Mesenchymal stem cell (in vitro differentiated cells and primary cell): ENCODE data around the gene EFHC1.

Experiments
- DNase-seq: peaks from one replicate; pipeline ENCODE4 v3.0.0-alpha.2; 2013
- H2AFZ ChIP-seq: one replicate; pipeline ENCODE4 v1.6.1; 2013; ENCODE audit warnings: low read depth, mild to moderate bottlenecking, control low read depth, inconsistent platforms, low read length, moderate library complexity
- H2AK5ac ChIP-seq: 2 replicates; pipeline ENCODE4 v1.6.1; 2013; ENCODE audit warnings: low read length, moderate library complexity, mild to moderate bottlenecking, inconsistent platforms; ENCODE audit not compliant: severe bottlenecking
- H2BK120ac ChIP-seq: one replicate; pipeline ENCODE4 v1.6.1; 2013; ENCODE audit warnings: low read depth, mild to moderate bottlenecking, inconsistent platforms, low read length, moderate library complexity
- H2BK12ac ChIP-seq, 2 experiments: one replicate each; pipeline ENCODE4 v1.6.1; 2013; ENCODE audit warnings: inconsistent platforms in 2 of 2, low read length in 2 of 2, mild to moderate bottlenecking in 2 of 2, moderate library complexity in 2 of 2, control low read depth in 1 of 2
- H2BK15ac ChIP-seq: one replicate; pipeline ENCODE4 v1.6.1; 2013; ENCODE audit warnings: mild to moderate bottlenecking, low read depth, inconsistent platforms; ENCODE audit not compliant: poor library complexity, severe bottlenecking
- H2BK5ac ChIP-seq: 2 replicates; pipeline ENCODE4 v1.6.1; 2013; ENCODE audit warnings: low read depth, mild to moderate bottlenecking, low read length, control low read depth, inconsistent platforms; ENCODE audit not compliant: poor library complexity, severe bottlenecking
- H3K14ac ChIP-seq, 2 experiments: one replicate each; pipeline ENCODE4 v1.6.1; 2013; ENCODE audit warnings: inconsistent platforms in 2 of 2, low read length in 2 of 2, control low read depth in 1 of 2, mild to moderate bottlenecking in 1 of 2, moderate library complexity in 1 of 2
- H3K18ac ChIP-seq, 2 experiments: one replicate each; pipeline ENCODE4 v1.6.1; 2013; ENCODE audit warnings: inconsistent platforms in 2 of 2, low read length in 2 of 2, control low read depth in 1 of 2, low read depth in 1 of 2, mild to moderate bottlenecking in 1 of 2
- H3K23ac ChIP-seq, 2 experiments: one replicate each; pipeline ENCODE4 v1.6.1; 2013; ENCODE audit warnings: inconsistent platforms in 2 of 2, low read length in 2 of 2, mild to moderate bottlenecking in 2 of 2, moderate library complexity in 2 of 2, control low read depth in 1 of 2
- H3K27ac ChIP-seq: 2 replicates; pipeline ENCODE4 v1.5.1; 2013; ENCODE audit warnings: mild to moderate bottlenecking, moderate library complexity, low read length, control low read depth, inconsistent platforms; ENCODE audit not compliant: poor library complexity, severe bottlenecking
- H3K27me3 ChIP-seq, 2 experiments: 2 replicates each; pipeline versions ENCODE4 v1.6.1 to v1.7.0; 2013; ENCODE audit warnings: low read length in 2 of 2, mild to moderate bottlenecking in 2 of 2, moderate library complexity in 2 of 2, control low read depth in 1 of 2, inconsistent platforms in 1 of 2; ENCODE audit not compliant: control insufficient read depth in 1 of 2, insufficient read depth in 1 of 2
- H3K36me3 ChIP-seq, 2 experiments: 2 replicates each; pipeline versions ENCODE4 v1.6.1 to v1.7.0; 2013; ENCODE audit warnings: low read length in 2 of 2, control low read depth in 1 of 2, inconsistent platforms in 1 of 2, low read depth in 1 of 2, mild to moderate bottlenecking in 1 of 2; ENCODE audit not compliant: insufficient read depth in 2 of 2, control insufficient read depth in 1 of 2
- H3K4ac ChIP-seq, 2 experiments: one replicate each; pipeline ENCODE4 v1.6.1; 2013; ENCODE audit warnings: inconsistent platforms in 2 of 2, low read length in 2 of 2, mild to moderate bottlenecking in 2 of 2, moderate library complexity in 2 of 2, control low read depth in 1 of 2, low read depth in 1 of 2
- H3K4me1 ChIP-seq: 2 replicates; pipeline ENCODE4 v1.6.1; 2013; ENCODE audit warnings: low read depth, low read length, control low read depth; ENCODE audit not compliant: control insufficient read depth, insufficient read depth
- H3K4me2 ChIP-seq: 2 replicates; pipeline ENCODE4 v1.6.1; 2013; ENCODE audit warnings: low read length, mild to moderate bottlenecking, inconsistent platforms; ENCODE audit not compliant: poor library complexity, severe bottlenecking
- H3K4me3 ChIP-seq, 2 experiments: 2 replicates each; pipeline versions ENCODE4 v1.5.1 to v1.7.0; 2013; ENCODE audit warnings: low read length in 2 of 2, mild to moderate bottlenecking in 2 of 2, control low read depth in 1 of 2, low read depth in 1 of 2; ENCODE audit not compliant: insufficient read depth in 1 of 2
- H3K79me1 ChIP-seq: replicated peaks from 2 replicates; pipeline ENCODE4 v1.6.1; 2013; ENCODE audit warnings: mild to moderate bottlenecking, control low read depth, low read length, inconsistent platforms; ENCODE audit not compliant: poor library complexity, severe bottlenecking
- H3K9ac ChIP-seq: 2 replicates; pipeline ENCODE4 v1.7.0; 2013; ENCODE audit warnings: mild to moderate bottlenecking, low read length, moderate library complexity
- H3K9me3 ChIP-seq: 2 replicates; pipeline ENCODE4 v1.7.0; 2013; ENCODE audit warnings: mild to moderate bottlenecking, low read length; ENCODE audit not compliant: control insufficient read depth
- H4K8ac ChIP-seq: one replicate; pipeline ENCODE4 v1.6.1; 2013; ENCODE audit warnings: inconsistent platforms, mild to moderate bottlenecking, low read length, moderate library complexity
- H4K91ac ChIP-seq: one replicate; pipeline ENCODE4 v1.6.1; 2013; ENCODE audit warnings: mild to moderate bottlenecking, low read length, inconsistent platforms
- WGBS: methylation state at CpG from one replicate; pipeline ENCODE4 v1.1.7; 2013; ENCODE audit warnings: mixed read lengths; 5-methylcytosine and 5-hydroxymethylcytosine counted together

EFHC1 gene

DNA sequence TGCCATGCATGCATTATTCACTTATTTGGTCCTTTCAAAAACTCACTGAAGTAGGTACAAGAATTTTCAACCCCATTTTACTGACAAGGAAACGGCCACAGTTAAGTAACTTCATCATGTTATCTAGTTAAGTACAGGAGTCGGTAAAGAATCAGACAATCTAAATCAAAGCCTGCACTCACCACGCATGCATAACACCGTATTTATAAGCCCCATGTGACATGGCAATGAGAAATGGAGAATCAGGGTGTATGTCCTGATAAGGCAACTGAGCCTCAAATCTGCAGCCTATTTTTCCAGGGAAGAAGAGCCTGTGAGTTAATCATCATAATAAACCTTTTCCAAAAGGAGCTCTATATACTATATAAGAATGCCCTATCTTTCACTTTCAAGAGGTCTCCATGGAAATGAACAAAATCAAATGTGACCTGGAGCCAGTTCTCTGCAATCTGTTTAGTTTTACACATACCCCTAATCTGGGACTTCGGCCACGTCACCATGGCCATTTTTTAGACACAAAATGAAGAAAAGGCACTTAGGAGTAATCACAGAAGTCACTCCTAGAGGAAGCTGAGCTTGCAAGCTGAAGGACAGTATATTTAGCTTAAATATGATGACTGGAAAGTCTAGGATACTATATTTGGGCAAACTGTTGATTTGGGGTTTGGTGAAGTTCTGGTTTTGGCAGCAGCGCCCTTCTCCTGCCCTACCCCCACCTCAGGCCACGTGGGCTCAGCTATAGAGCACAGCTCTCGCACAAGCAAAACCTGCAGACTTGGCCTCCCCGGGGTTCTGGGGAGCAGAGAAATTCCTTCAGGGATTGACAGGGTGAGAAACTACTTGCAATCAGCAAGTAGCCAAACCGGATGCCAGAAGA, 137.5 kb downstream of the EFHC1 start:
- Histone ChIP-seq H2AFZ (no peak overlapping the region), H2BK15ac (no peak overlapping the region), H3K27me3 (no peaks in the 10 kb centered on the region), H3K9me3 (no peaks in the 10 kb centered on the region), H3K4ac (peak overlapping the region in 1 of 2 experiments; percentile 13), H3K27ac (peak overlapping the region; percentile 79), H2AK5ac (peak overlapping the region; percentile 58), H3K18ac (peak overlapping the region in 1 of 2 experiments; percentile 34), H3K4me3 (peak overlapping the region in 1 of 2 experiments; percentile 52), H3K79me1 (no peaks in the 10 kb centered on the region), H2BK12ac (peak overlapping the region in 1 of 2 experiments; percentile 57), H2BK120ac (no peak overlapping the region), H3K4me2 (no peak overlapping the region), H4K91ac (no peak overlapping the region), H3K4me1 (peaks cover 23% of the 10 kb centered on the region), H3K23ac (no peak overlapping the region), H4K8ac (no peak overlapping the region), H3K14ac (no peak overlapping the region), H3K36me3 (peaks cover 5 to 20% of the 10 kb centered on the region in 2 experiments), H3K9ac (peak overlapping the region; percentile 45), H2BK5ac (peak overlapping the region; percentile 3)
- WGBS: 71% methylated on average over 8 of the region's 11 CpGs
- DNase-seq: peak; percentile 78

DNA sequence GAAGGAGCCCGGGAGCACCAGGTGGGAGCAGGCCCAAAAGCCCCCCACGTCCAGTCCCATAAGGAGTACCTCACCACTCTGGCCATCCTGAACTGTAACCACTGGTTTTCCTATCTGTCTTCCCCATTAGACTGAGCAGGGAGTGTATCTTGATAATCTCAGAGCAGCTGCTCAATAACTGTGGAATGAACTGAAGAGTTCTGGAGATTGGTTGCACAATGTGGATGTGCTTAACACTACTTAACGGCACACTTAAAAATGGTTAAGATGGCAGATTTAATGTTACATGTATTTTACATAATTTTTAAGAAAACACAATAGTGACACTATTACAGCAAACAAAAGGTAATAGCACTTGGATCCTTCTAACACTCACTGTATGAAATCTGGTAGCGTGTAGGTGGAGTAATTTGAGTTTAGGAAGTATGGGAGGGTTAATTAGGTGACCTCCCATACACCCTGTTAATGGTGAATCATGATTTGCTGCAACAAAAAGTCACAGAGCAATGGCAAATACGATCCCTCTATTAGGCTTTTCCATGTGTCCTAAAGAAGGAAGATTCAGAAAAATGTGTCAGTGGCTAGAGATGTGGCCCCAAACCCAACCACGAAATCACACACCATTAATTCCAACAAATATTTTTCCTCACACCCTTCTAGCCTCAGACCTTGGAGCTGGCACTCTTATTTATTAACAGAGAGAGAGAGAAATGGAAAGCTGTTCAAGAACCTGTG, 138.3 kb downstream of the EFHC1 start:
- no peak overlapping the region for H2BK15ac ChIP-seq
- WGBS: 64% methylated on average over 4 of the region's 6 CpGs
- no peak overlapping the region for H2AFZ ChIP-seq
- H4K91ac ChIP-seq: no peak overlapping the region
- no peaks in the 10 kb centered on the region for H3K9me3 ChIP-seq
- H3K4me3 ChIP-seq: peak overlapping the region in 1 of 2 experiments; percentile 52
- peaks cover 20% of the 10 kb centered on the region for H3K4me1 ChIP-seq
- peak; percentile 76 for DNase-seq
- H2BK12ac ChIP-seq: peak overlapping the region in 1 of 2 experiments; percentile 57
- H3K18ac ChIP-seq: no peak overlapping the region
- no peaks in the 10 kb centered on the region for H3K79me1 ChIP-seq
- peak overlapping the region; percentile 79 for H3K27ac ChIP-seq
- no peak overlapping the region for H4K8ac ChIP-seq
- peak overlapping the region; percentile 3 for H2BK5ac ChIP-seq
- H3K36me3 ChIP-seq: peaks cover 5 to 25% of the 10 kb centered on the region in 2 experiments
- no peak overlapping the region for H3K4me2 ChIP-seq
- no peak overlapping the region for H2BK120ac ChIP-seq
- peak overlapping the region; percentile 45 for H3K9ac ChIP-seq
- H3K14ac ChIP-seq: no peak overlapping the region
- H3K23ac ChIP-seq: no peak overlapping the region
- H3K4ac ChIP-seq: no peak overlapping the region
- no peaks in the 10 kb centered on the region for H3K27me3 ChIP-seq
- no peak overlapping the region for H2AK5ac ChIP-seq

DNA sequence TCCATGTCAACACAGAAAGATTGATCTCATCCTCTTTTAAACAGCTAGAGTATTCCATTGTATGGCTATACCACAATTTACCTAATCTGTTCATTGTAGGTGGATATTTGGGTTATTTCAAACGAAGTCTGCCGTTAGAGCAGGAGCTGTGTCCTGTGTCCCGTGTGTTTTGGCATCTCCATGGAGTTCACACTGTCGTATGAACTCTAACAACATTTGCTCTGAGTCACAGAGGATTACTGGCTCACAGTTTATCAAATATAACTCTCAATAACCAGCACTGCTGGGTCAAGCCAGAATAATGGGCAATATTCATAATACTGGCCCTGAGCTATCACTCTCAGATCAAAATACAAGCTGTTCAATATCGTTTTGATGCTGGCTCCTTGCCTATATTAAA, 140.3 kb downstream of the EFHC1 start:
- no peak overlapping the region for H2BK5ac ChIP-seq
- H3K23ac ChIP-seq: no peak overlapping the region
- no peak overlapping the region for H3K14ac ChIP-seq
- H2BK12ac ChIP-seq: no peak overlapping the region
- peak; percentile 53 for DNase-seq
- H3K4me3 ChIP-seq: no peak overlapping the region
- WGBS: 78% methylated on average over 5 of the region's 5 CpGs
- no peak overlapping the region for H3K4me2 ChIP-seq
- H4K8ac ChIP-seq: no peak overlapping the region
- peak overlapping the region; percentile 57 for H3K9ac ChIP-seq
- H3K27ac ChIP-seq: no peak overlapping the region
- peaks cover 17% of the 10 kb centered on the region for H3K4me1 ChIP-seq
- H2AK5ac ChIP-seq: no peak overlapping the region
- H4K91ac ChIP-seq: no peak overlapping the region
- H3K79me1 ChIP-seq: no peaks in the 10 kb centered on the region
- no peaks in the 10 kb centered on the region for H3K27me3 ChIP-seq
- H2AFZ ChIP-seq: no peak overlapping the region
- no peak overlapping the region for H2BK15ac ChIP-seq
- H3K9me3 ChIP-seq: no peaks in the 10 kb centered on the region
- H3K18ac ChIP-seq: no peak overlapping the region
- peaks cover 12 to 36% of the 10 kb centered on the region in 2 experiments for H3K36me3 ChIP-seq
- no peak overlapping the region for H2BK120ac ChIP-seq
- no peak overlapping the region for H3K4ac ChIP-seq

DNA sequence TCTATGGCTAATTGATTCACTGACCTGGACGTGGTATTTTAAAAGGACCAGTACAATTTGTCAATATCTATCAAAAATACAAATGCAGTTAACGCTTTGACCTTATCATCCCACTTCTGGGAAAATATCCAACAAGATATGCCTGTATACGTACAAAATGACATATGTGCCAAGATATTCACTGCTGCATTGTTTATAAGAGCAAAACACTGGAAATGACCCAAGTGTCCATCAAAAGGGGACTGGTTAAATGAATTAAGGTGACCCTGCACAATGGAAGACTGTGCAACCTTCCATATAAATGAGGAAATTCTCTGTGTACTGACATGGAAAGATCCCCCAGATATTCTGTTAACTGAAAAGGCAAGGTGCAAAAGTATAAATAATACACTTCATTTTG, 142.8 kb downstream of the EFHC1 start:
- no peak overlapping the region for H3K23ac ChIP-seq
- H2BK120ac ChIP-seq: no peak overlapping the region
- H2AK5ac ChIP-seq: no peak overlapping the region
- no peak overlapping the region for H3K14ac ChIP-seq
- H3K4me1 ChIP-seq: peaks cover 21% of the 10 kb centered on the region
- no peaks in the 10 kb centered on the region for H3K9me3 ChIP-seq
- no peak overlapping the region for H3K4me3 ChIP-seq
- no peak overlapping the region for H2BK5ac ChIP-seq
- no peak overlapping the region for H3K18ac ChIP-seq
- no peaks in the 10 kb centered on the region for H3K27me3 ChIP-seq
- no peak overlapping the region for H3K4ac ChIP-seq
- H3K4me2 ChIP-seq: no peak overlapping the region
- WGBS: 59% methylated on average over 3 of the region's 3 CpGs
- DNase-seq: no peak
- H2BK15ac ChIP-seq: no peak overlapping the region
- H3K79me1 ChIP-seq: no peaks in the 10 kb centered on the region
- H2AFZ ChIP-seq: no peak overlapping the region
- H4K8ac ChIP-seq: no peak overlapping the region
- no peak overlapping the region for H2BK12ac ChIP-seq
- H4K91ac ChIP-seq: no peak overlapping the region
- H3K36me3 ChIP-seq: peaks cover 13 to 44% of the 10 kb centered on the region in 2 experiments
- no peak overlapping the region for H3K9ac ChIP-seq
- H3K27ac ChIP-seq: no peak overlapping the region
